Middle frontal gyrus (tissue), 1 donor: ENCODE results near the gene SPHK2.
"Not testable (repeated sequence)": the region's sequence is repeated elsewhere in the genome, so short reads cannot be mapped to it uniquely, and the experiment has no call there.

Experiments
- DNase-seq: peaks from one replicate; pipeline ENCODE4 v3.0.0-alpha.2; 2015; ENCODE audit warnings: low spot score; ENCODE audit errors: extremely low spot score

SPHK2 gene

GRCh38 chr19:48636859-48637448 lies 17.6 kb downstream of the SPHK2 start, which contains the start of gene DBP:
DBP (minus strand) TSS chr19:48637379; CDS start chr19:48636994, 385 bp downstream.
- no peak for DNase-seq

DNA sequence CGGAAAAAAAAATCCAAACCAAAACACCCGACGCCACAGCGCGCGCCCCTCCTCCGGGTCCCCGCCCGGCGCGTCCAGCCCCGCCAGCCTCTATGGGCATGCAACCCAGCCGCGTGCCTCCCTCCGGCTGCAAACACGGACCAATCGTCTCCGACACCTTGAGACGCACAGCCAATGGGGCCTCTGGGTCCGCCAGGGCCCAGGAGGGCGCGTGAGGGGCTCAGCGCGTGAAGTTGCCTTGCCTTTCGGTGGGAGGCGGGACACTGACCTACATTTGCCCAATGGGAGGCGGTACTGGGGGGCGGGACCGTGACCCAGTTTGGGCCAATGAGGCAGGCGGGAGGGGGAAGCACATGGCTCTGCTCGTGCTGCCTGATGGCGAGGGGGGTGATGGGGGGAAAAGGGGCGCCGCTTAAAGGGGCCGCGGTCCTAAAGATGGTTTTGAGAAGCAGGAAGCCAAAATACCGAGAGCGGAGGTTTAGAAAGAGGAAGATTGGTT lies 18.2 kb downstream of the SPHK2 start:
- DNase-seq = peak; percentile 99

GRCh38 chr19:48637948-48638830 lies 18.9 kb downstream of the SPHK2 start:
- peak; percentile 61 for DNase-seq

- no peak for DNase-seq
These were observed 19.6 kb downstream of the SPHK2 start for GRCh38 chr19:48638831-48639381.

GRCh38 chr19:48639483-48640375 lies 20.4 kb downstream of the SPHK2 start:
- no peak for DNase-seq

DNA sequence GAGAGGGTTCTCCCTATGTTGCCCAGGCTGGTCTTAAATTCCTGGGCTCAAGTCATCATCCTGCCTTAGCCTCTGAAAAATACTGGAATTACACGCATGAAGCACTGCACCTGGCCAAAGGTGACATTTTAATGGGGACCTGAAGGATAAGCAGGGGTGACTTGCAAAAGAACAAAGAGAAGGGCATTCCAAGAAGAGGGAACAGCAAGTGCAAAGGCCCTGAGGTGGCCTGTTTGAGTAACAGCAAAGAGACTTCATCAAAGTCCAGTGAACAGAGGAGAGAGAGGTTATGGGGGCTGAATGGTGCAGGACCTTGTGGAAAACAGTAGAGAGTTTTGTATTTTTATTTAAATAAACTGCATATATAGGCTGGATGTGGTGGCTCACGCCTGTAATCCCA lies 22.5 kb downstream of the SPHK2 start:
- no peak for DNase-seq

GRCh38 chr19:48642862-48643261 lies 23.6 kb downstream of the SPHK2 start:
- no peak for DNase-seq

DNA sequence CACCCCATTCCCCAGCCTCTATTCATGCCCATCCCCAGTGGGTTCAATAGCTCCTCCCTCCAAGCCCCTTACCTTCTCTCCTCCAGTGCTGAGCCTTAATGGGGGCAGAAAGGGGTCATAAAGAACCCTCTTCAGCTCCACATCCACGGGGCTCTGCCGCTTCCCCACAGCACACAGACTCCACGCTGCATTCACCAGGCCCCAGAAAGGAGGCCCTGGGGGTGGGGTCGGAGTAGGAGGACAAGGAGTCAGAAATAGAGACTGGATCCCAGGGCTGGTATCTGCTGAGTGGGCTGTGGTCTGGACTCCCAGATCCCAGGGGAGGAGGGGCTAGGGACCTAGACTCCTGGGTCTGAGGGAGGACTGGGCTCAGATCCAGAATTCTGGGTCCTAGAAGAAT lies 25.0 kb downstream of the SPHK2 start:
- DNase-seq = no peak

GRCh38 chr19:48644839-48645619 lies 25.7 kb downstream of the SPHK2 start:
- DNase-seq = peak; percentile 52

- no peak for DNase-seq
These were observed 26.3 kb downstream of the SPHK2 start for GRCh38 chr19:48645620-48646000.

DNA sequence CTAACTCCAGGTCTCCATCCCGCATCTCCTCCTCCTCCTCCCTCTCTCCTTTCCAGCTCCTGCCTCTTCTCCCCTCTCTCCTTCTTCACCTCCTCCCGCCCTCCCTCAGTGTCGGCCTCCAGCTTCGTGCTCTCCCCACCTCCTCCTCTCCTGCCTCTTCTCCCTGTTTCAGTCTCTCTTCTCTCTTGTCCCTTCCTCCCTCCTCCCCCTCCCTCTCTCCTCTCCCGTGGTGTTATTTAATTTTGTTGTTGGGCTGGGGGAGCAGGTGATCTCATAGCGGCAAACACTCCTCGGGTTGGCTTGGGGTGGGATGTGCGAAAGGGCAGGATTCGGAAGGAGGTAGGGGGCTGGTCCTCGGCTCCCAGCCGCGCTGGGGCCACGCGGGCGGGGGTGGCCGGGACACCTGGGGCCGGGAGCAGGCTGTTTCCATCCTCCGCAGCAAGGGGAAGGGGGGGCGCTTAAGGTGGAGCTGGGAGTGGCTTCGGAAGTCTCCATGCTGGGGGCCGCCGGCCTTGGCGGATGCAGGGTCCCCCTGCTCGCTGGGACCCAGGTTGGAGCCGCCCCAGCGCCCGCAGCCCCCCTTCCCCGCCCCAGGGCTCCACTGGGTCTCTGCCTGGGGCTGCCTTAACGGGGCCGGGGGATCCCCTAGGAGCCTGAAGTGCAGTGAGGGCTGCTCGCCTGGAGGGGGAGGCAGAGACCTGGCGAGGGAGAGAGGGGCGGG lies 26.9 kb downstream of the SPHK2 start, which contains the start of gene CA11:
Gene CA11, minus strand, starts transcription at position 187 of the 721 bp plus-strand sequence. CDS start 555 bp downstream, outside the sequence.
- peak; percentile 80 for DNase-seq

DNA sequence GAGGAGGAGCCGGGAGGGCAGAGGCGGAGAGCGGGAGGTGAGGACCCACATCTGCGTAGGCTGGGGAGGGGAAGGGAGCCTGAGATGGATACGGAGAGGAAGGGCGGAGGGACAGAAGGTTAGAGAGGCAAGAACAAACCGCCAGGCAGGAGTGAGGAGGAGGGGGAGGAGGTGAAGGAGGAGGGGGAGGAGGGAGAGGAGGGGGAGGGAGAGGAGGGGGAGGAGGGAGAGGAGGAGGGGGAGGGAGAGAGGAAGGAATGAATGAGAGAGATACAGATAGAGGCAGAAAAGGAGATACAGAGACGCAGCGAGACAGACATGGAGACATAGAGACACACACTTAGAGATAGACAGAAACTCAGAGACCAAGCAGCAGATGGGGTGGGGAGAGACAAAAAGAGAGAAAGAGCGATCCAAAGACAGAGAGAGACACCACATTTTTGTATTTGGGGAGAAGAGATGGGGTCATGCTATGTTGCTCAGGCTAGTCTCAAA lies 27.5 kb downstream of the SPHK2 start:
- no peak for DNase-seq

DNA sequence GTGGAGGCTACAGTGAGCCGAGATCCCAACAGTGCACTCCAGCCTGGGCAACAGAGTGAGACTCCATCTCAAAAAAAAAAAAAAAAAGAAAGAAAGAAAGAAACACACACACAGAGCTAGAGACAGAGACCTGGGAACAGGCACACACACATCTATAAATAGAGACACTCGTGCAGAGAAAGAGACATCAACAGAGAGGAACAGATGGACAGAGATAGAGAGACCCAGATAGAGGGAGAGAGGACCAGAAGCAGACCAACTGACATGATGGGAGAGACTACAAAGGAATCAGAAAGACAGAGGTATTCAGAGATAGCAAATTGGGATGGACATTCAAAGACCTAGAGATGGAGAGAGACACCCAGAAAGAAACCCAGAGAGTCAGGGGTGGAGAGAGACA lies 28.8 kb downstream of the SPHK2 start:
- DNase-seq = no peak

- DNase-seq = no peak
These were observed 31.8 kb downstream of the SPHK2 start for GRCh38 chr19:48650974-48651682.

DNA sequence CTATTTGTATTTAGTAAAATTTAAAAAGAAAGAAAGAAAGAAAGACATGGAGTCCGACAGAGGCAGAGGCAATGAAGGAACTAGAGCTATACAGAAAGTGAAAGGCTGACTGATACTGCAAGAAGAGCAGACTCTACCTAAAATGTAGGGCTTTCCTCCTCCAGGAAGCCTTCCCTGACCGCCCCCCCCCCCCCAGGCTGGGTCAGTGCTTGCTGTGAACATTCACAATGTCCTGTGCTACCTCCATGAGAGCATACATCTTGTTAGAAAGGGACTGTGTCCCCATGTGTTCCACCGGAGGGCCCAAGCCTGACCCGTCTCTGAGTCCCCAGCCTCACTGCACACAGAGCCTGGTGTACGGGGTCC lies 32.4 kb downstream of the SPHK2 start:
- DNase-seq = no peak

GRCh38 chr19:48654299-48655059 lies 35.2 kb downstream of the SPHK2 start:
- no peak for DNase-seq

GRCh38 chr19:48656840-48657474 lies 37.7 kb downstream of the SPHK2 start:
- DNase-seq = no peak

GRCh38 chr19:48657828-48658227 lies 38.5 kb downstream of the SPHK2 start:
- not testable (repeated sequence) for DNase-seq
